Liver (tissue), 9 donors: ENCODE data around the gene ITPKB. TPM values are rescaled to one million over a fixed set of nuclear protein-coding genes. Genes with fewer than 3 reads are reported as not detected.

ENCODE experiments used
- DNase-seq: peaks from one replicate; pipeline ENCODE4 v3.0.0-alpha.2; 2017; ENCODE audit warnings: low spot score
- H3K27ac ChIP-seq, 2 donors: one replicate each; pipeline ENCODE4 v1.7.0; 2013; ENCODE audit warnings: inconsistent platforms in 2 of 2, low read length in 2 of 2, control low read depth in 1 of 2, low read depth in 1 of 2, mild to moderate bottlenecking in 1 of 2
- H3K27me3 ChIP-seq, 4 donors: one replicate each; pipeline versions ENCODE4 v1.6.1 to v1.7.0; 2013; ENCODE audit warnings: low read length in 3 of 4, inconsistent platforms in 1 of 4, mild to moderate bottlenecking in 1 of 4, moderate library complexity in 1 of 4; ENCODE audit not compliant: control insufficient read depth in 4 of 4, insufficient read depth in 4 of 4
- H3K36me3 ChIP-seq, 4 donors: one replicate each; pipeline versions ENCODE4 v1.6.1 to v1.7.0; 2013; ENCODE audit warnings: low read length in 3 of 4, mild to moderate bottlenecking in 3 of 4, low read depth in 1 of 4, moderate library complexity in 1 of 4; ENCODE audit not compliant: control insufficient read depth in 4 of 4, insufficient read depth in 3 of 4
- H3K4me1 ChIP-seq, 4 donors: one replicate each; pipeline versions ENCODE4 v1.6.1 to v1.7.0; 2013; ENCODE audit warnings: low read length in 3 of 4, mild to moderate bottlenecking in 3 of 4, moderate library complexity in 1 of 4; ENCODE audit not compliant: control insufficient read depth in 4 of 4, insufficient read depth in 4 of 4
- H3K4me3 ChIP-seq, 3 donors: one replicate each; pipeline versions ENCODE4 v1.6.1 to v1.7.0; 2013; ENCODE audit warnings: low read length in 3 of 3, control low read depth in 1 of 3, low read depth in 1 of 3, mild to moderate bottlenecking in 1 of 3
- H3K9ac ChIP-seq, 2 donors: one replicate each; pipeline ENCODE4 v1.7.0; 2013; ENCODE audit warnings: low read length in 2 of 2, mild to moderate bottlenecking in 2 of 2, moderate library complexity in 2 of 2, control low read depth in 1 of 2, low read depth in 1 of 2
- H3K9me3 ChIP-seq, 4 donors: one replicate each; pipeline versions ENCODE4 v1.6.1 to v1.7.0; 2013; ENCODE audit warnings: low read length in 3 of 4; ENCODE audit not compliant: control insufficient read depth in 4 of 4
- EGR1 ChIP-seq, 2 donors: IDR thresholded peaks; 2 replicates each; pipeline ENCODE4 v1.6.1; 2016 to 2018; ENCODE audit warnings: antibody characterized with exemption in 2 of 2, low read depth in 2 of 2
- FOXA1 ChIP-seq: IDR thresholded peaks from 2 replicates; pipeline ENCODE4 v1.6.1; 2016; ENCODE audit warnings: antibody characterized with exemption
- FOXA2 ChIP-seq: IDR thresholded peaks from 2 replicates; pipeline ENCODE4 v1.6.1; 2016; ENCODE audit warnings: antibody characterized with exemption
- GABPA ChIP-seq, 2 donors: IDR thresholded peaks in 1 of 2; conservative IDR thresholded peaks in 1 of 2; 2 replicates each; pipeline ENCODE4 v1.6.1; 2016; ENCODE audit warnings: antibody characterized with exemption in 2 of 2, mild to moderate bottlenecking in 1 of 2, moderate library complexity in 1 of 2
- HNF4A ChIP-seq, 2 donors: conservative IDR thresholded peaks; 2 replicates each; pipeline ENCODE4 v1.6.1; 2016; ENCODE audit warnings: antibody characterized with exemption in 2 of 2, mild to moderate bottlenecking in 2 of 2
- HNF4G ChIP-seq: IDR thresholded peaks from 2 replicates; pipeline ENCODE4 v1.6.1; 2016; ENCODE audit warnings: antibody characterized with exemption
- JUND ChIP-seq, 2 donors: IDR thresholded peaks; 2 replicates each; pipeline ENCODE4 v1.6.1; 2016; ENCODE audit warnings: antibody characterized with exemption in 2 of 2
- MAX ChIP-seq: IDR thresholded peaks from 2 replicates; pipeline ENCODE4 v1.6.1; 2016; ENCODE audit warnings: antibody characterized with exemption
- NR2F2 ChIP-seq: IDR thresholded peaks from 2 replicates; pipeline ENCODE4 v1.6.1; 2016; ENCODE audit warnings: antibody characterized with exemption
- RAD21 ChIP-seq, 2 donors: IDR thresholded peaks; 2 replicates each; pipeline ENCODE4 v1.6.1; 2016; ENCODE audit warnings: antibody characterized with exemption in 2 of 2, mild to moderate bottlenecking in 2 of 2
- RXRA ChIP-seq, 2 donors: IDR thresholded peaks; 2 replicates each; pipeline ENCODE4 v1.6.1; 2017 to 2018; ENCODE audit warnings: antibody characterized with exemption in 2 of 2, mild to moderate bottlenecking in 1 of 2
- SP1 ChIP-seq: IDR thresholded peaks from 2 replicates; pipeline ENCODE4 v1.6.1; 2018; ENCODE audit warnings: antibody characterized with exemption, mild to moderate bottlenecking
- TAF1 ChIP-seq: conservative IDR thresholded peaks from 2 replicates; pipeline ENCODE4 v1.6.1; 2016; ENCODE audit warnings: antibody characterized with exemption, mild to moderate bottlenecking
- YY1 ChIP-seq: IDR thresholded peaks from 2 replicates; pipeline ENCODE4 v1.6.1; 2016; ENCODE audit warnings: antibody characterized with exemption, mild to moderate bottlenecking
- WGBS: extraction: QIAGEN DNeasy Blood & Tissue Kit; methylation state at CpG from one replicate; pipeline ENCODE4 v1.1.7; 2013; 5-methylcytosine and 5-hydroxymethylcytosine counted together
- polyA plus RNA-seq, 2 donors: library from polyadenylated mRNA; stranded (reverse) in 1 of 2; unstranded in 1 of 2; fragments of 200-250 nt in 1 of 2; fragments of >200 nt in 1 of 2; fragmentation: Nextera tagmentation in 1 of 2; extraction: Ambion mirVana in 1 of 2; gene quantifications; one replicate each; pipeline versions ENCODE4 v1.2.1 to v1.2.3, GENCODE V29; 2013 to 2015
- total RNA-seq, 2 donors: library from RNA; depleted of rRNA; stranded (reverse); fragments of >200 nt; gene quantifications; one replicate each; pipeline ENCODE4 v1.2.3, GENCODE V29; 2014
- TF ChIP-seq, protein P1 (sequence below): IDR thresholded peaks from 2 replicates; pipeline ENCODE4 v1.6.1; 2016; ENCODE audit warnings: antibody characterized with exemption, mild to moderate bottlenecking
- TF ChIP-seq, protein P2 (sequence below): IDR thresholded peaks from 2 replicates; pipeline ENCODE4 v1.6.1; 2016; ENCODE audit warnings: antibody characterized with exemption
- TF ChIP-seq, protein P3 (sequence below): fragments of 150-350 bp; IDR thresholded peaks from 2 replicates; pipeline ENCODE4 v1.5.1; 2017; ENCODE audit warnings: improper control_type of control experiment, low read depth, low read length; ENCODE audit not compliant: missing input control
- donor health status: healthy.
- donor health status: healthy.
- donor health status: healthy.
- donor health status: healthy.
- donor health status: healthy.

The ITPKB gene
- total and polyA plus RNA-seq, 4 donors = 0.61 to 5.8 (median 3.7) TPM

DNA sequence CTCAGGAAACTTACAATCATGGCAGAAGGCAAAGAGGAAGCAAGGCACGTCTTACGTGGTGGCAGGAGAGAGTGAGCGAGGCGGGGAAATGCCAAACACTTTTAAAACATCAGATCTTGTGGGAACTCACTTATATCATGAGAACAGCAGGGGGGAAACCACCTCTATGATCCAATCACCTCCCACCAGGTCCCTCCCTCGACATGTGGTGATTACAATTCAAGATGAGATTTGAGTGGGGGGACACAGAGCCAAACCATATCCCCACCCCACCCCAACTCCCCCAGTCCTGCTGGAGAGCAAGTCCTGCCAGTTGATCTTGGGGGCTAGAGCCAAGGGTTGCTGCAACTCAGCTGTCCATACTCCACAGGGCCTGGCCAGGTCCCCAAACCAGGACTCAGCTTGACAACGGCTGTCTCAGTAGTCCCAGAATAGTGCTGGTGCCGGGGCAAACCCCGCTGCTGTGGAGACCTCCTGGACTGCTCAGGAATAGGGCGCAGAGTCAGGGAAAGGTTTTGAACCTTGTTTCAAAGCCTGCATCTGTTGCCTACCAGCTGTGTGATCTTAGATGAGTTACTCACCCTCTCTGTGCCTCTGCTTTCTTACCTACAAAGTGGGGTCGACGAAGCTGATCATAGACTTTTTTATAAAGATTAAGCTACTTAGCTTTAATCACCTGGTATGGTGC, 111.0 kb downstream of the ITPKB start:
- peaks cover 0 to 2% (median 2%) of the 10 kb centered on the region in 4 donors for H3K4me1 ChIP-seq
- H3K4me3 ChIP-seq = no peak overlapping the region
- TF ChIP-seq, protein P1, sequence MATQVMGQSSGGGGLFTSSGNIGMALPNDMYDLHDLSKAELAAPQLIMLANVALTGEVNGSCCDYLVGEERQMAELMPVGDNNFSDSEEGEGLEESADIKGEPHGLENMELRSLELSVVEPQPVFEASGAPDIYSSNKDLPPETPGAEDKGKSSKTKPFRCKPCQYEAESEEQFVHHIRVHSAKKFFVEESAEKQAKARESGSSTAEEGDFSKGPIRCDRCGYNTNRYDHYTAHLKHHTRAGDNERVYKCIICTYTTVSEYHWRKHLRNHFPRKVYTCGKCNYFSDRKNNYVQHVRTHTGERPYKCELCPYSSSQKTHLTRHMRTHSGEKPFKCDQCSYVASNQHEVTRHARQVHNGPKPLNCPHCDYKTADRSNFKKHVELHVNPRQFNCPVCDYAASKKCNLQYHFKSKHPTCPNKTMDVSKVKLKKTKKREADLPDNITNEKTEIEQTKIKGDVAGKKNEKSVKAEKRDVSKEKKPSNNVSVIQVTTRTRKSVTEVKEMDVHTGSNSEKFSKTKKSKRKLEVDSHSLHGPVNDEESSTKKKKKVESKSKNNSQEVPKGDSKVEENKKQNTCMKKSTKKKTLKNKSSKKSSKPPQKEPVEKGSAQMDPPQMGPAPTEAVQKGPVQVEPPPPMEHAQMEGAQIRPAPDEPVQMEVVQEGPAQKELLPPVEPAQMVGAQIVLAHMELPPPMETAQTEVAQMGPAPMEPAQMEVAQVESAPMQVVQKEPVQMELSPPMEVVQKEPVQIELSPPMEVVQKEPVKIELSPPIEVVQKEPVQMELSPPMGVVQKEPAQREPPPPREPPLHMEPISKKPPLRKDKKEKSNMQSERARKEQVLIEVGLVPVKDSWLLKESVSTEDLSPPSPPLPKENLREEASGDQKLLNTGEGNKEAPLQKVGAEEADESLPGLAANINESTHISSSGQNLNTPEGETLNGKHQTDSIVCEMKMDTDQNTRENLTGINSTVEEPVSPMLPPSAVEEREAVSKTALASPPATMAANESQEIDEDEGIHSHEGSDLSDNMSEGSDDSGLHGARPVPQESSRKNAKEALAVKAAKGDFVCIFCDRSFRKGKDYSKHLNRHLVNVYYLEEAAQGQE = no peak
- TF ChIP-seq NR2F2 (no peak), HNF4G (no peak), FOXA1 (no peak), JUND (IDR thresholded peaks at IDR 0.05) (no peak)
- TF ChIP-seq, protein P2, sequence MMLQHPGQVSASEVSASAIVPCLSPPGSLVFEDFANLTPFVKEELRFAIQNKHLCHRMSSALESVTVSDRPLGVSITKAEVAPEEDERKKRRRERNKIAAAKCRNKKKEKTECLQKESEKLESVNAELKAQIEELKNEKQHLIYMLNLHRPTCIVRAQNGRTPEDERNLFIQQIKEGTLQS = no peak
- TF ChIP-seq, protein P3, sequence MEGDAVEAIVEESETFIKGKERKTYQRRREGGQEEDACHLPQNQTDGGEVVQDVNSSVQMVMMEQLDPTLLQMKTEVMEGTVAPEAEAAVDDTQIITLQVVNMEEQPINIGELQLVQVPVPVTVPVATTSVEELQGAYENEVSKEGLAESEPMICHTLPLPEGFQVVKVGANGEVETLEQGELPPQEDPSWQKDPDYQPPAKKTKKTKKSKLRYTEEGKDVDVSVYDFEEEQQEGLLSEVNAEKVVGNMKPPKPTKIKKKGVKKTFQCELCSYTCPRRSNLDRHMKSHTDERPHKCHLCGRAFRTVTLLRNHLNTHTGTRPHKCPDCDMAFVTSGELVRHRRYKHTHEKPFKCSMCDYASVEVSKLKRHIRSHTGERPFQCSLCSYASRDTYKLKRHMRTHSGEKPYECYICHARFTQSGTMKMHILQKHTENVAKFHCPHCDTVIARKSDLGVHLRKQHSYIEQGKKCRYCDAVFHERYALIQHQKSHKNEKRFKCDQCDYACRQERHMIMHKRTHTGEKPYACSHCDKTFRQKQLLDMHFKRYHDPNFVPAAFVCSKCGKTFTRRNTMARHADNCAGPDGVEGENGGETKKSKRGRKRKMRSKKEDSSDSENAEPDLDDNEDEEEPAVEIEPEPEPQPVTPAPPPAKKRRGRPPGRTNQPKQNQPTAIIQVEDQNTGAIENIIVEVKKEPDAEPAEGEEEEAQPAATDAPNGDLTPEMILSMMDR = no peak
- H3K36me3 ChIP-seq = no peaks in the 10 kb centered on the region
- no peak overlapping the region for H3K27ac ChIP-seq
- H3K27me3 ChIP-seq = no peaks in the 10 kb centered on the region
- WGBS = 91% methylated on average over 11 of the region's 11 CpGs
- no peaks in the 10 kb centered on the region for H3K9me3 ChIP-seq
- H3K9ac ChIP-seq = no peak overlapping the region
- DNase-seq = no peak

- Histone ChIP-seq H3K9me3 (peaks cover 0 to 2% (median 1%) of the 10 kb centered on the region in 4 donors), H3K4me1 (peaks cover 0 to 2% (median 2%) of the 10 kb centered on the region in 4 donors), H3K36me3 (no peaks in the 10 kb centered on the region), H3K27me3 (no peaks in the 10 kb centered on the region), H3K9ac (no peak overlapping the region), H3K27ac (no peak overlapping the region), H3K4me3 (no peak overlapping the region)
- TF ChIP-seq TAF1 = no peak
- TF ChIP-seq, protein P3 = no peak
- TF ChIP-seq RXRA (IDR thresholded peaks at IDR 0.05) = no peak
- TF ChIP-seq NR2F2 = no peak
- no peak for TF ChIP-seq JUND (IDR thresholded peaks at IDR 0.05)
- TF ChIP-seq, protein P2 = no peak
- TF ChIP-seq EGR1 (IDR thresholded peaks at IDR 0.05; ENCODE audit: low read depth in 2 of 2) = no peak
- TF ChIP-seq YY1 = no peak
- no peak for TF ChIP-seq FOXA2
- no peak for TF ChIP-seq GABPA (IDR thresholded peaks at IDR 0.05 in 1 of 2, conservative IDR thresholded peaks at IDR 0.05 in 1 of 2)
- no peak for TF ChIP-seq SP1
- TF ChIP-seq, protein P1 = no peak
- no peak for TF ChIP-seq MAX
- TF ChIP-seq HNF4A (conservative IDR thresholded peaks at IDR 0.05) = no peak
- TF ChIP-seq RAD21 (IDR thresholded peaks at IDR 0.05) = no peak
- whole genome bisulfite sequencing = 72% methylated on average over 6 of the region's 6 CpGs
- no peak for DNase-seq
Measured at GRCh38 chr1:226627050-226627755, 111.9 kb downstream of the ITPKB start.
